GM19025 (cell line): ENCODE results near the gene HSPG2.
"Not testable (repeated sequence)": the region's sequence is repeated elsewhere in the genome, so short reads cannot be mapped to it uniquely, and the experiment has no call there.

Source experiments
- ATAC-seq: cut with Tn5 transposase; IDR thresholded peaks from one replicate; pipeline ENCODE4 v1.9.1; 2021; ENCODE audit warnings: mild to moderate bottlenecking, low read depth, moderate library complexity; ENCODE audit not compliant: unreplicated experiment

The HSPG2 gene

GRCh38 chr1:21956720-21957552 is 19.8 kb upstream of the HSPG2 start:
- ATAC-seq: no peak

GRCh38 chr1:21955501-21956281 is 18.6 kb upstream of the HSPG2 start:
- no peak for ATAC-seq

- no peak for ATAC-seq
These were observed 17.9 kb upstream of the HSPG2 start for GRCh38 chr1:21955058-21955457.

GRCh38 chr1:21952786-21953520 is 15.8 kb upstream of the HSPG2 start:
- ATAC-seq: no peak

GRCh38 chr1:21951226-21951870 is 14.2 kb upstream of the HSPG2 start:
- no peak for ATAC-seq

GRCh38 chr1:21950734-21951133 is 13.6 kb upstream of the HSPG2 start:
- no peak for ATAC-seq

- no peak for ATAC-seq
These were observed 9.9 kb upstream of the HSPG2 start for GRCh38 chr1:21946836-21947587.

GRCh38 chr1:21944733-21945073 is 7.6 kb upstream of the HSPG2 start:
- ATAC-seq: no peak

- ATAC-seq: not testable (repeated sequence)
These were observed 6.0 kb upstream of the HSPG2 start for GRCh38 chr1:21942959-21943640.

- no peak for ATAC-seq
These were observed 5.4 kb upstream of the HSPG2 start for GRCh38 chr1:21942464-21942863.

GRCh38 chr1:21941370-21941769 is 4.3 kb upstream of the HSPG2 start:
- no peak for ATAC-seq

GRCh38 chr1:21940492-21940891 is 3.4 kb upstream of the HSPG2 start:
- ATAC-seq: no peak

- no peak for ATAC-seq
These were observed 2.7 kb upstream of the HSPG2 start for GRCh38 chr1:21939650-21940374.

- ATAC-seq: no peak
These were observed 1.8 kb upstream of the HSPG2 start for GRCh38 chr1:21938732-21939538.

- no peak for ATAC-seq
These were observed 437 bp upstream of the HSPG2 start for GRCh38 chr1:21937372-21938121.

- no peak for ATAC-seq
These were observed 611 bp downstream of the HSPG2 start for GRCh38 chr1:21936366-21937031.

GRCh38 chr1:21935891-21936365 is 1.2 kb downstream of the HSPG2 start:
- no peak for ATAC-seq
